HEK293 (cell line): ENCODE data around the gene FIS1.

Experiments
- CTCF ChIA-PET: fragments of 350-600 bp; formaldehyde crosslinking; extraction: SDS; loops from one replicate; lab custom pipeline; 2021; ENCODE audit warnings: antibody characterized with exemption; lab: Yijun Ruan, JAX
- POLR2A ChIA-PET: fragments of 300-600 bp; formaldehyde crosslinking; extraction: SDS; loops from one replicate; lab custom pipeline; 2020; ENCODE audit warnings: antibody characterized with exemption, inconsistent platforms; lab: Yijun Ruan, JAX
- H3K27ac ChIP-seq: fragments of 200-500 bp; sonication (Bioruptor generic); 2 replicates; pipeline ENCODE4 v1.5.1; 2014; ENCODE audit warnings: low read depth, low read length, control low read depth, inconsistent platforms; ENCODE audit errors: extremely low read depth
- H3K36me3 ChIP-seq, 2 experiments: fragments of 200-500 bp in 1 of 2; sonication (Bioruptor generic) in 1 of 2; 1 replicate in 1 of 2; 2 replicates in 1 of 2; pipeline ENCODE4 v1.5.1; 2014 to 2017; ENCODE audit warnings: inconsistent platforms in 2 of 2, low read length in 2 of 2; ENCODE audit not compliant: control insufficient read depth in 2 of 2, insufficient read depth in 1 of 2
- H3K4me1 ChIP-seq: fragments of 200-500 bp; sonication (Bioruptor generic); 2 replicates; pipeline ENCODE4 v1.5.1; 2014; ENCODE audit warnings: mild to moderate bottlenecking, low read length, inconsistent platforms; ENCODE audit not compliant: control insufficient read depth, insufficient read depth
- H3K4me3 ChIP-seq: 2 replicates; pipeline ENCODE4 v1.5.1; 2011; ENCODE audit warnings: low read depth, mild to moderate bottlenecking, control low read depth, low read length, moderate library complexity
- H3K9me3 ChIP-seq: fragments of 200-500 bp; sonication (Bioruptor generic); 2 replicates; pipeline ENCODE4 v1.5.1; 2014; ENCODE audit warnings: low read depth, low read length, inconsistent platforms; ENCODE audit not compliant: control insufficient read depth, insufficient read depth
- BCL11A ChIP-seq: fragments of 450-650 bp; formaldehyde crosslinking; IDR thresholded peaks from 2 replicates; pipeline ENCODE4 v1.5.1; 2016; ENCODE audit warnings: low read depth, missing biosample characterization, missing genetic modification characterization
- EGR2 ChIP-seq: fragments of 450-650 bp; formaldehyde crosslinking; IDR thresholded peaks from 2 replicates; pipeline ENCODE4 v1.5.1; 2016; ENCODE audit warnings: low read depth, missing biosample characterization, missing genetic modification characterization
- KLF9 ChIP-seq: fragments of 450-650 bp; formaldehyde crosslinking; IDR thresholded peaks from 2 replicates; pipeline ENCODE4 v1.5.1; 2016; ENCODE audit warnings: missing biosample characterization, missing genetic modification characterization, low read depth
- OSR2 ChIP-seq: fragments of 450-650 bp; formaldehyde crosslinking; IDR thresholded peaks from 2 replicates; pipeline ENCODE4 v1.5.1; 2016; ENCODE audit warnings: missing biosample characterization, missing genetic modification characterization
- SP3 ChIP-seq: fragments of 450-650 bp; formaldehyde crosslinking; IDR thresholded peaks from 2 replicates; pipeline ENCODE4 v1.5.1; 2016; ENCODE audit warnings: missing biosample characterization, missing genetic modification characterization
- SP7 ChIP-seq: fragments of 450-650 bp; formaldehyde crosslinking; IDR thresholded peaks from 2 replicates; pipeline ENCODE4 v1.5.1; 2016; ENCODE audit warnings: missing biosample characterization, missing genetic modification characterization
- TCF7L2 ChIP-seq: IDR thresholded peaks from 2 replicates; pipeline ENCODE4 v1.6.1; 2011; ENCODE audit warnings: low read depth, mild to moderate bottlenecking, inconsistent platforms, low read length, moderate library complexity, borderline replicate concordance
- ZNF292 ChIP-seq: fragments of 450-650 bp; formaldehyde crosslinking; IDR thresholded peaks from 2 replicates; pipeline ENCODE4 v1.5.1; 2016; ENCODE audit warnings: low read depth, missing biosample characterization, missing genetic modification characterization, borderline replicate concordance
- ZNF423 ChIP-seq: fragments of 450-650 bp; formaldehyde crosslinking; IDR thresholded peaks from 2 replicates; pipeline ENCODE4 v1.5.1; 2016; ENCODE audit warnings: missing biosample characterization, missing genetic modification characterization
- ZNF530 ChIP-seq: fragments of 450-650 bp; formaldehyde crosslinking; IDR thresholded peaks from 2 replicates; pipeline ENCODE4 v1.5.1; 2016; ENCODE audit warnings: low read depth, missing biosample characterization, missing genetic modification characterization
- ZNF561 ChIP-seq: fragments of 450-650 bp; IDR thresholded peaks from 2 replicates; pipeline ENCODE4 v1.5.1; 2018; ENCODE audit warnings: missing biosample characterization, missing genetic modification characterization, borderline replicate concordance
- ZNF623 ChIP-seq: fragments of 450-650 bp; formaldehyde crosslinking; IDR thresholded peaks from 2 replicates; pipeline ENCODE4 v1.5.1; 2016; ENCODE audit warnings: missing biosample characterization, missing genetic modification characterization
- ZNF777 ChIP-seq: fragments of 450-650 bp; formaldehyde crosslinking; IDR thresholded peaks from 2 replicates; pipeline ENCODE4 v1.5.1; 2017; ENCODE audit warnings: missing biosample characterization, missing genetic modification characterization, borderline replicate concordance
- ZSCAN23 ChIP-seq: fragments of 450-650 bp; formaldehyde crosslinking; IDR thresholded peaks from 2 replicates; pipeline ENCODE4 v1.5.1; 2016; ENCODE audit warnings: missing biosample characterization, missing genetic modification characterization
- ZSCAN30 ChIP-seq: fragments of 450-650 bp; IDR thresholded peaks from 2 replicates; pipeline ENCODE4 v1.5.1; 2018; ENCODE audit warnings: missing biosample characterization, mild to moderate bottlenecking, missing genetic modification characterization, moderate library complexity
- TF ChIP-seq, protein P1 (sequence below): fragments of 450-650 bp; formaldehyde crosslinking; IDR thresholded peaks from 2 replicates; pipeline ENCODE4 v1.5.1; 2016; ENCODE audit warnings: missing biosample characterization, missing genetic modification characterization
- TF ChIP-seq, protein P2 (sequence below): fragments of 450-650 bp; formaldehyde crosslinking; conservative IDR thresholded peaks from 2 replicates; pipeline ENCODE4 v1.5.1; 2016; ENCODE audit warnings: low read depth, missing biosample characterization, missing genetic modification characterization
- TF ChIP-seq, protein P3 (sequence below): fragments of 450-650 bp; formaldehyde crosslinking; IDR thresholded peaks from 2 replicates; pipeline ENCODE4 v1.5.1; 2016; ENCODE audit warnings: missing biosample characterization, missing genetic modification characterization
- TF ChIP-seq, protein P4 (sequence below): sonication (generic); formaldehyde crosslinking; IDR thresholded peaks from 2 replicates; pipeline ENCODE4 v1.8.1; 2022; ENCODE audit warnings: mild to moderate bottlenecking, moderate library complexity, missing genetic modification reagents
- TF ChIP-seq, protein P5 (sequence below): fragments of 450-650 bp; formaldehyde crosslinking; IDR thresholded peaks from 2 replicates; pipeline ENCODE4 v1.5.1; 2017; ENCODE audit warnings: missing biosample characterization, missing genetic modification characterization
- TF ChIP-seq, protein P6 (sequence below): fragments of 450-650 bp; formaldehyde crosslinking; IDR thresholded peaks from 2 replicates; pipeline ENCODE4 v1.5.1; 2016; ENCODE audit warnings: missing biosample characterization, missing genetic modification characterization
- TF ChIP-seq, protein P7 (sequence below): fragments of 450-650 bp; formaldehyde crosslinking; IDR thresholded peaks from 2 replicates; pipeline ENCODE4 v1.5.1; 2016; ENCODE audit warnings: missing biosample characterization, missing genetic modification characterization

Gene FIS1

DNA sequence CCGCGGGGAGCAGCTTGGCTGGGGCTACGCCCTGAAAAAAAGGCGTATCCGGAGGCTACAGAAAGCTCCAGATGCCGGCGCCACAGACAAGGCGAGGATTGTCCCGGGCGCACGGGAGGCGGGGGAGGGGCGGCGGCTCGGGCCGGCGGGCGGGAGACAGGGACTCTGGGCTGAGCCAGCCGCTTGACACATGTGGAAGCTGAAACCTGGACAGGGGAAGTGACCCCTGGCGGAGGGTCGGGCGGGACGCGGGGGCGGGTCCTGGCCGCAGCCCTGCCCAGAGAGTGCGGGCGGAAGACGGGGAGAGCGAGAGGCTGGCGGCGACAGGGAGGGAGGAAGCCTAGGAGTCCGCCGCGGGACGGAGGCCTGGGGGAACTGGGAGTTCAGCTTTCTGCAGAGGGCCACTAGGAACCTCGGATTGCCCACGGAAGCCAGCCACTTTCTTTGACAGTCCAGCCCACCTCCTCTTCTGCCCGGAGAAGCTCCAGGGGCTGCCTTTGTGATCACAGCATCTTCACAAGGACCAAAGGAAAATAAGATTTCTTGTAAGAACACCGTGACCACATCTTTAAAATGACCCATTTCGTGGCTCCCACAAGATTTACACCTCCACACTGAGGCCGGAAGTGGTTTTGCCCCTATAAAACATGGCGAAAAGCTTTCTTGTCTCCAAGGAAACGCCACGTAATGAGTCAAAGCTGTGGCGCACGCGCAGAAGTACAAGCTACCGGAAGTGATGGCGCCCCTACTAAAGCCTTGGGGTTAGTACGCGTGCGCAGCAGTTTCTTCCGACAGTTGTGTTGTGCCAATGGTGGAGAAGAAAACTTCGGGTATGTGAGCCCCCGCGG lies 27.3 kb downstream of the FIS1 start, which contains the start of the genes PLOD3 and ZNHIT1:
PLOD3 (minus strand) TSS at position 194 of the 848 bp plus-strand sequence. CDS start 307 bp downstream, outside the sequence.
ZNHIT1 (plus strand) TSS at position 778 of the 848 bp plus-strand sequence; CDS start at position 809, 31 bp downstream.
- peak within 1 kb of the TSS; percentile 59 for H3K4me3 ChIP-seq
- H3K9me3 ChIP-seq, result no peaks in the 10 kb centered on the region
- POLR2A ChIA-PET, result interaction anchor here (0.5 to 2.7 kb wide), 23 partner anchors 9 to 631 kb away, joined by 3 to 23 read pairs (median 4); partner anchors contain the start of genes CLDN15, FBXO24, FIS1 and IFT22
- 0 out of 2 replicates have a peak, but pooled peaks cover 3% of the 10 kb centered on the region for H3K4me1 ChIP-seq
- peaks cover 3 to 12% of the 10 kb centered on the region in 2 experiments; a peak in 2 of 3 replicates for H3K36me3 ChIP-seq
- CTCF ChIA-PET, result interaction anchor here (0.6 to 1.9 kb wide), 11 partner anchors 9 to 146 kb away, joined by 3 to 21 read pairs (median 4); partner anchors contain the start of gene FIS1
- peak within 1 kb of the TSS; percentile 65 for H3K27ac ChIP-seq
- TF ChIP-seq OSR2 (tag by site-specific recombination), result 0 out of 2 replicates have a peak, but pooled peaks have one; percentile 8
- TF ChIP-seq EGR2 (tag by site-specific recombination), result peak; percentile 65
- TF ChIP-seq KLF9 (tag by site-specific recombination), result peak; percentile 72; the same call in 1 of the 2 replicates
- TF ChIP-seq, protein P1, sequence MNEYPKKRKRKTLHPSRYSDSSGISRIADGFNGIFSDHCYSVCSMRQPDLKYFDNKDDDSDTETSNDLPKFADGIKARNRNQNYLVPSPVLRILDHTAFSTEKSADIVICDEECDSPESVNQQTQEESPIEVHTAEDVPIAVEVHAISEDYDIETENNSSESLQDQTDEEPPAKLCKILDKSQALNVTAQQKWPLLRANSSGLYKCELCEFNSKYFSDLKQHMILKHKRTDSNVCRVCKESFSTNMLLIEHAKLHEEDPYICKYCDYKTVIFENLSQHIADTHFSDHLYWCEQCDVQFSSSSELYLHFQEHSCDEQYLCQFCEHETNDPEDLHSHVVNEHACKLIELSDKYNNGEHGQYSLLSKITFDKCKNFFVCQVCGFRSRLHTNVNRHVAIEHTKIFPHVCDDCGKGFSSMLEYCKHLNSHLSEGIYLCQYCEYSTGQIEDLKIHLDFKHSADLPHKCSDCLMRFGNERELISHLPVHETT (tag by site-specific recombination), result 0 out of 2 replicates have a peak, but pooled peaks have one; percentile 35
- TF ChIP-seq ZSCAN23 (tag by site-specific recombination), result no peak
- TF ChIP-seq SP7, result peak; percentile 66
- TF ChIP-seq ZNF292 (tag by site-specific recombination), result no peak
- no peak for TF ChIP-seq ZNF623 (tag by site-specific recombination)
- 0 out of 2 replicates have a peak, but pooled peaks have one; percentile 56 for TF ChIP-seq ZNF561 (tag by site-specific recombination)
- no peak for TF ChIP-seq ZNF530
- TF ChIP-seq, protein P2, sequence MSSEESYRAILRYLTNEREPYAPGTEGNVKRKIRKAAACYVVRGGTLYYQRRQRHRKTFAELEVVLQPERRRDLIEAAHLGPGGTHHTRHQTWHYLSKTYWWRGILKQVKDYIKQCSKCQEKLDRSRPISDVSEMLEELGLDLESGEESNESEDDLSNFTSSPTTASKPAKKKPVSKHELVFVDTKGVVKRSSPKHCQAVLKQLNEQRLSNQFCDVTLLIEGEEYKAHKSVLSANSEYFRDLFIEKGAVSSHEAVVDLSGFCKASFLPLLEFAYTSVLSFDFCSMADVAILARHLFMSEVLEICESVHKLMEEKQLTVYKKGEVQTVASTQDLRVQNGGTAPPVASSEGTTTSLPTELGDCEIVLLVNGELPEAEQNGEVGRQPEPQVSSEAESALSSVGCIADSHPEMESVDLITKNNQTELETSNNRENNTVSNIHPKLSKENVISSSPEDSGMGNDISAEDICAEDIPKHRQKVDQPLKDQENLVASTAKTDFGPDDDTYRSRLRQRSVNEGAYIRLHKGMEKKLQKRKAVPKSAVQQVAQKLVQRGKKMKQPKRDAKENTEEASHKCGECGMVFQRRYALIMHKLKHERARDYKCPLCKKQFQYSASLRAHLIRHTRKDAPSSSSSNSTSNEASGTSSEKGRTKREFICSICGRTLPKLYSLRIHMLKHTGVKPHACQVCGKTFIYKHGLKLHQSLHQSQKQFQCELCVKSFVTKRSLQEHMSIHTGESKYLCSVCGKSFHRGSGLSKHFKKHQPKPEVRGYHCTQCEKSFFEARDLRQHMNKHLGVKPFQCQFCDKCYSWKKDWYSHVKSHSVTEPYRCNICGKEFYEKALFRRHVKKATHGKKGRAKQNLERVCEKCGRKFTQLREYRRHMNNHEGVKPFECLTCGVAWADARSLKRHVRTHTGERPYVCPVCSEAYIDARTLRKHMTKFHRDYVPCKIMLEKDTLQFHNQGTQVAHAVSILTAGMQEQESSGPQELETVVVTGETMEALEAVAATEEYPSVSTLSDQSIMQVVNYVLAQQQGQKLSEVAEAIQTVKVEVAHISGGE (tag by site-specific recombination), result peak; percentile 88
- TF ChIP-seq, protein P3, sequence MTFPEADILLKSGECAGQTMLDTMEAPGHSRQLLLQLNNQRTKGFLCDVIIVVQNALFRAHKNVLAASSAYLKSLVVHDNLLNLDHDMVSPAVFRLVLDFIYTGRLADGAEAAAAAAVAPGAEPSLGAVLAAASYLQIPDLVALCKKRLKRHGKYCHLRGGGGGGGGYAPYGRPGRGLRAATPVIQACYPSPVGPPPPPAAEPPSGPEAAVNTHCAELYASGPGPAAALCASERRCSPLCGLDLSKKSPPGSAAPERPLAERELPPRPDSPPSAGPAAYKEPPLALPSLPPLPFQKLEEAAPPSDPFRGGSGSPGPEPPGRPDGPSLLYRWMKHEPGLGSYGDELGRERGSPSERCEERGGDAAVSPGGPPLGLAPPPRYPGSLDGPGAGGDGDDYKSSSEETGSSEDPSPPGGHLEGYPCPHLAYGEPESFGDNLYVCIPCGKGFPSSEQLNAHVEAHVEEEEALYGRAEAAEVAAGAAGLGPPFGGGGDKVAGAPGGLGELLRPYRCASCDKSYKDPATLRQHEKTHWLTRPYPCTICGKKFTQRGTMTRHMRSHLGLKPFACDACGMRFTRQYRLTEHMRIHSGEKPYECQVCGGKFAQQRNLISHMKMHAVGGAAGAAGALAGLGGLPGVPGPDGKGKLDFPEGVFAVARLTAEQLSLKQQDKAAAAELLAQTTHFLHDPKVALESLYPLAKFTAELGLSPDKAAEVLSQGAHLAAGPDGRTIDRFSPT, result 0 out of 2 replicates have a peak, but pooled peaks have one; percentile 21
- TF ChIP-seq, protein P4, sequence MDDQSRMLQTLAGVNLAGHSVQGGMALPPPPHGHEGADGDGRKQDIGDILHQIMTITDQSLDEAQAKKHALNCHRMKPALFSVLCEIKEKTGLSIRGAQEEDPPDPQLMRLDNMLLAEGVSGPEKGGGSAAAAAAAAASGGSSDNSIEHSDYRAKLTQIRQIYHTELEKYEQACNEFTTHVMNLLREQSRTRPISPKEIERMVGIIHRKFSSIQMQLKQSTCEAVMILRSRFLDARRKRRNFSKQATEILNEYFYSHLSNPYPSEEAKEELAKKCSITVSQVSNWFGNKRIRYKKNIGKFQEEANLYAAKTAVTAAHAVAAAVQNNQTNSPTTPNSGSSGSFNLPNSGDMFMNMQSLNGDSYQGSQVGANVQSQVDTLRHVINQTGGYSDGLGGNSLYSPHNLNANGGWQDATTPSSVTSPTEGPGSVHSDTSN (CRISPR knock-in tag), result no peak
- TF ChIP-seq BCL11A (tag by site-specific recombination), result 0 out of 2 replicates have a peak, but pooled peaks have one; percentile 45
- TF ChIP-seq SP3 (tag by site-specific recombination), result peak; percentile 89
- TF ChIP-seq, protein P5, sequence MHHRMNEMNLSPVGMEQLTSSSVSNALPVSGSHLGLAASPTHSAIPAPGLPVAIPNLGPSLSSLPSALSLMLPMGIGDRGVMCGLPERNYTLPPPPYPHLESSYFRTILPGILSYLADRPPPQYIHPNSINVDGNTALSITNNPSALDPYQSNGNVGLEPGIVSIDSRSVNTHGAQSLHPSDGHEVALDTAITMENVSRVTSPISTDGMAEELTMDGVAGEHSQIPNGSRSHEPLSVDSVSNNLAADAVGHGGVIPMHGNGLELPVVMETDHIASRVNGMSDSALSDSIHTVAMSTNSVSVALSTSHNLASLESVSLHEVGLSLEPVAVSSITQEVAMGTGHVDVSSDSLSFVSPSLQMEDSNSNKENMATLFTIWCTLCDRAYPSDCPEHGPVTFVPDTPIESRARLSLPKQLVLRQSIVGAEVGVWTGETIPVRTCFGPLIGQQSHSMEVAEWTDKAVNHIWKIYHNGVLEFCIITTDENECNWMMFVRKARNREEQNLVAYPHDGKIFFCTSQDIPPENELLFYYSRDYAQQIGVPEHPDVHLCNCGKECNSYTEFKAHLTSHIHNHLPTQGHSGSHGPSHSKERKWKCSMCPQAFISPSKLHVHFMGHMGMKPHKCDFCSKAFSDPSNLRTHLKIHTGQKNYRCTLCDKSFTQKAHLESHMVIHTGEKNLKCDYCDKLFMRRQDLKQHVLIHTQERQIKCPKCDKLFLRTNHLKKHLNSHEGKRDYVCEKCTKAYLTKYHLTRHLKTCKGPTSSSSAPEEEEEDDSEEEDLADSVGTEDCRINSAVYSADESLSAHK (tag by site-specific recombination), result peak; percentile 74
- TF ChIP-seq, protein P6, sequence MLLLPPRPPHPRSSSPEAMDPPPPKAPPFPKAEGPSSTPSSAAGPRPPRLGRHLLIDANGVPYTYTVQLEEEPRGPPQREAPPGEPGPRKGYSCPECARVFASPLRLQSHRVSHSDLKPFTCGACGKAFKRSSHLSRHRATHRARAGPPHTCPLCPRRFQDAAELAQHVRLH (tag by site-specific recombination), result no peak
- no peak for TF ChIP-seq TCF7L2
- TF ChIP-seq ZNF423 (tag by site-specific recombination), result peak; percentile 5; the same call in 1 of the 2 replicates
- TF ChIP-seq, protein P7, sequence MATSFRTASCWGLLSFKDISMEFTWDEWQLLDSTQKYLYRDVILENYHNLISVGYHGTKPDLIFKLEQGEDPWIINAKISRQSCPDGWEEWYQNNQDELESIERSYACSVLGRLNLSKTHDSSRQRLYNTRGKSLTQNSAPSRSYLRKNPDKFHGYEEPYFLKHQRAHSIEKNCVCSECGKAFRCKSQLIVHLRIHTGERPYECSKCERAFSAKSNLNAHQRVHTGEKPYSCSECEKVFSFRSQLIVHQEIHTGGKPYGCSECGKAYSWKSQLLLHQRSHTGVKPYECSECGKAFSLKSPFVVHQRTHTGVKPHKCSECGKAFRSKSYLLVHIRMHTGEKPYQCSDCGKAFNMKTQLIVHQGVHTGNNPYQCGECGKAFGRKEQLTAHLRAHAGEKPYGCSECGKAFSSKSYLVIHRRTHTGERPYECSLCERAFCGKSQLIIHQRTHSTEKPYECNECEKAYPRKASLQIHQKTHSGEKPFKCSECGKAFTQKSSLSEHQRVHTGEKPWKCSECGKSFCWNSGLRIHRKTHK, result no peak
- peak; percentile 36; the same call in 1 of the 2 replicates for TF ChIP-seq ZSCAN30 (tag by site-specific recombination)
- peak; percentile 47; the same call in 1 of the 2 replicates for TF ChIP-seq ZNF777 (tag by site-specific recombination)
